GM19240 (cell line): ENCODE data around the gene DNAAF8.
"Not testable (repeated sequence)": the region's sequence is repeated elsewhere in the genome, so short reads cannot be mapped to it uniquely, and the experiment has no call there.

Experiments
- DNase-seq: peaks from one replicate; pipeline ENCODE4 v3.0.0; 2011; ENCODE audit warnings: low spot score; ENCODE audit not compliant: insufficient read length

Gene DNAAF8

GRCh38 chr16:4723071-4723767 is 11.1 kb upstream of the DNAAF8 start:
- DNase-seq: no peak

- DNase-seq: no peak
Observed at GRCh38 chr16:4724661-4725270, 9.6 kb upstream of the DNAAF8 start.

- no peak for DNase-seq
Observed at GRCh38 chr16:4726616-4727015, 7.7 kb upstream of the DNAAF8 start.

- DNase-seq: no peak
Observed at GRCh38 chr16:4728676-4729075, 5.7 kb upstream of the DNAAF8 start.

GRCh38 chr16:4729876-4730275 is 4.5 kb upstream of the DNAAF8 start:
- DNase-seq: no peak

- no peak for DNase-seq
Observed at GRCh38 chr16:4733211-4733742, 1.1 kb upstream of the DNAAF8 start.

- DNase-seq: peak; percentile 30
Observed at GRCh38 chr16:4733747-4734062, 632 bp upstream of the DNAAF8 start.

- peak; percentile 95 for DNase-seq
Observed at GRCh38 chr16:4734730-4735535, 596 bp downstream of the DNAAF8 start.

- DNase-seq: no peak
Observed at GRCh38 chr16:4736546-4736945, 2.2 kb downstream of the DNAAF8 start.

GRCh38 chr16:4737545-4737944 is 3.2 kb downstream of the DNAAF8 start:
- no peak for DNase-seq

- not testable (repeated sequence) for DNase-seq
Observed at GRCh38 chr16:4738370-4738769, 4.0 kb downstream of the DNAAF8 start.

- no peak for DNase-seq
Observed at GRCh38 chr16:4743226-4743878, 9.0 kb downstream of the DNAAF8 start.

- DNase-seq: no peak
Observed at GRCh38 chr16:4744555-4745273, 10.4 kb downstream of the DNAAF8 start.

GRCh38 chr16:4745274-4745569 is 10.9 kb downstream of the DNAAF8 start:
- no peak for DNase-seq

- no peak for DNase-seq
Observed at GRCh38 chr16:4746215-4746614, 11.9 kb downstream of the DNAAF8 start.

GRCh38 chr16:4746991-4747574 is 12.7 kb downstream of the DNAAF8 start:
- DNase-seq: no peak

- DNase-seq: no peak
Observed at GRCh38 chr16:4747906-4748681, 13.8 kb downstream of the DNAAF8 start.

GRCh38 chr16:4748682-4749411 is 14.5 kb downstream of the DNAAF8 start:
- DNase-seq: no peak

- no peak for DNase-seq
Observed at GRCh38 chr16:4749700-4750257, 15.4 kb downstream of the DNAAF8 start.
